K562 (cell line): Measurements from ENCODE around the gene DPP9. TPM values are rescaled to one million over a fixed set of nuclear protein-coding genes. Genes with fewer than 3 reads are reported as not detected.

ENCODE experiments used
- ATF3 ChIP-seq, 2 experiments: fragments of 450-650 bp in 1 of 2; sonication (generic) in 1 of 2; formaldehyde crosslinking in 1 of 2; IDR thresholded peaks in 1 of 2; conservative IDR thresholded peaks in 1 of 2; 2 replicates each; pipeline versions ENCODE4 v1.6.1 to v1.8.1; 2016 to 2023; ENCODE audit warnings: mild to moderate bottlenecking in 2 of 2, moderate library complexity in 2 of 2, inconsistent platforms in 1 of 2, missing genetic modification reagents in 1 of 2
- ELF1 ChIP-seq: fragments of 200-800 bp; sonication (Bioruptor generic); IDR thresholded peaks from 2 replicates; pipeline ENCODE4 v1.6.1; 2016; ENCODE audit warnings: missing genetic modification characterization, missing compliant biosample characterization
- FOXJ2 ChIP-seq: fragments of 200-800 bp; sonication (Bioruptor generic); IDR thresholded peaks from 2 replicates; pipeline ENCODE4 v1.6.1; 2016; ENCODE audit warnings: missing genetic modification characterization, missing compliant biosample characterization
- HMG20A ChIP-seq: fragments of 450-650 bp; formaldehyde crosslinking; conservative IDR thresholded peaks from 2 replicates; pipeline ENCODE4 v1.4.0; 2020; ENCODE audit warnings: mild to moderate bottlenecking, mixed read lengths
- HMGN3 ChIP-seq: IDR thresholded peaks from 2 replicates; pipeline ENCODE4 v1.6.1; 2011; ENCODE audit warnings: borderline replicate concordance, low read depth, mild to moderate bottlenecking, mixed read lengths, low read length; ENCODE audit not compliant: insufficient read length; ENCODE audit errors: extremely low read depth
- IRF2 ChIP-seq: sonication (generic); formaldehyde crosslinking; IDR thresholded peaks from 2 replicates; pipeline ENCODE4 v1.8.1; 2022; ENCODE audit warnings: mild to moderate bottlenecking, missing genetic modification reagents
- JUND ChIP-seq, 2 experiments: IDR thresholded peaks; 2 replicates in 1 of 2; 3 replicates in 1 of 2; pipeline ENCODE4 v1.6.1; 2011; ENCODE audit warnings: borderline replicate concordance in 2 of 2, low read depth in 2 of 2, low read length in 2 of 2, improper control_type of control experiment in 1 of 2, missing biosample characterization in 1 of 2, missing genetic modification characterization in 1 of 2, missing genetic modification reagents in 1 of 2
- KLF10 ChIP-seq: fragments of 250-450 bp; sonication (Bioruptor Pico); IDR thresholded peaks from 2 replicates; pipeline ENCODE4 v1.6.1; 2021; ENCODE audit warnings: matching md5 sums
- KLF13 ChIP-seq: fragments of 450-650 bp; IDR thresholded peaks from 2 replicates; pipeline ENCODE4 v1.6.1; 2016; ENCODE audit warnings: missing genetic modification characterization, low read depth, mild to moderate bottlenecking, missing compliant biosample characterization, moderate library complexity, borderline replicate concordance
- KLF6 ChIP-seq: fragments of 250-450 bp; sonication (Bioruptor Pico); IDR thresholded peaks from 2 replicates; pipeline ENCODE4 v1.4.0; 2020; ENCODE audit warnings: mild to moderate bottlenecking, moderate library complexity, borderline replicate concordance
- NCOR1 ChIP-seq: fragments of 450-650 bp; IDR thresholded peaks from 2 replicates; pipeline ENCODE4 v1.6.1; 2016; ENCODE audit warnings: mild to moderate bottlenecking, moderate library complexity
- NR2C2 ChIP-seq, 2 experiments: fragments of 200-800 bp in 1 of 2; sonication (Bioruptor generic) in 1 of 2; sonication (generic) in 1 of 2; formaldehyde crosslinking in 1 of 2; IDR thresholded peaks; 2 replicates each; pipeline versions ENCODE4 v1.6.1 to v1.8.0; 2016 to 2022; ENCODE audit warnings: mild to moderate bottlenecking in 1 of 2, missing compliant biosample characterization in 1 of 2, missing genetic modification characterization in 1 of 2, missing genetic modification reagents in 1 of 2
- TAF15 ChIP-seq: fragments of 200-400 bp; formaldehyde crosslinking; IDR thresholded peaks from 2 replicates; pipeline ENCODE4 v1.6.1; 2017; ENCODE audit warnings: mild to moderate bottlenecking, low read depth, low read length, moderate library complexity
- ZFX ChIP-seq: sonication (generic); formaldehyde crosslinking; IDR thresholded peaks from 2 replicates; pipeline ENCODE4 v1.8.0; 2022; ENCODE audit warnings: mild to moderate bottlenecking, missing genetic modification reagents, moderate library complexity
- ZNF134 ChIP-seq: fragments of 250-450 bp; sonication (Bioruptor Pico); conservative IDR thresholded peaks from 2 replicates; pipeline ENCODE4 v1.4.0; 2020
- ZNF408 ChIP-seq: fragments of 250-450 bp; sonication (Bioruptor Pico); IDR thresholded peaks from 2 replicates; pipeline ENCODE4 v1.4.0; 2020; ENCODE audit warnings: low read depth, mild to moderate bottlenecking, moderate library complexity
- ZNF707 ChIP-seq: fragments of 250-450 bp; sonication (Bioruptor Pico); conservative IDR thresholded peaks from 2 replicates; pipeline ENCODE4 v1.8.0; 2022; ENCODE audit warnings: inconsistent platforms, mild to moderate bottlenecking, moderate library complexity
- ZNF76 ChIP-seq: fragments of 250-450 bp; sonication (Bioruptor Pico); IDR thresholded peaks from 2 replicates; pipeline ENCODE4 v1.4.0; 2020; ENCODE audit warnings: mild to moderate bottlenecking, moderate library complexity, borderline replicate concordance
- ZNF79 ChIP-seq: fragments of 250-450 bp; sonication (Bioruptor Pico); IDR thresholded peaks from 2 replicates; pipeline ENCODE4 v1.4.0; 2020; ENCODE audit warnings: low read depth, mild to moderate bottlenecking, moderate library complexity
- ZSCAN32 ChIP-seq: fragments of 450-650 bp; formaldehyde crosslinking; IDR thresholded peaks from 2 replicates; pipeline ENCODE4 v1.4.0; 2020; ENCODE audit warnings: mild to moderate bottlenecking, moderate library complexity
- polyA plus RNA-seq, 8 experiments: library from polyadenylated mRNA; depleted of rRNA in 4 of 8; stranded (reverse) in 5 of 8; unstranded in 3 of 8; fragments of >200 nt; fragmentation: Nextera tagmentation in 2 of 8; fragmentation: Illumina TruSeq in 1 of 8; extraction: Ambion mirVana in 2 of 8; extraction: Trizol in 1 of 8; gene quantifications; 2 replicates each; pipeline versions ENCODE4 v1.2.1 to v1.2.3, GENCODE V29; 2011 to 2014; ENCODE audit warnings: inconsistent platforms in 1 of 8, missing spikeins in 1 of 8
- total RNA-seq, 7 experiments: library from RNA; depleted of rRNA in 6 of 7; stranded (reverse); fragments of >200 nt in 6 of 7; fragmentation: Illumina TruSeq in 2 of 7; extraction: Trizol in 2 of 7; gene quantifications; 2 replicates each; pipeline versions ENCODE4 v1.2.1 to v1.2.3, GENCODE V29; 2011 to 2021; ENCODE audit warnings: low replicate concordance in 1 of 7
- TF ChIP-seq, protein P1 (sequence below): sonication (generic); formaldehyde crosslinking; IDR thresholded peaks from 2 replicates; pipeline ENCODE4 v1.8.0; 2022; ENCODE audit warnings: missing genetic modification reagents, mild to moderate bottlenecking, borderline replicate concordance
- TF ChIP-seq, protein P2 (sequence below): fragments of 450-650 bp; IDR thresholded peaks from 2 replicates; pipeline ENCODE4 v1.7.1; 2018; ENCODE audit warnings: mild to moderate bottlenecking, low read depth; ENCODE audit not compliant: partially characterized antibody

DPP9 gene
- total and polyA plus RNA-seq, 9 of the 15 experiments (the other 6 are each of a cell fraction or from before 2014, with no cell fraction given), result 0.90 to 66.7 (median 24.5) TPM

DNA sequence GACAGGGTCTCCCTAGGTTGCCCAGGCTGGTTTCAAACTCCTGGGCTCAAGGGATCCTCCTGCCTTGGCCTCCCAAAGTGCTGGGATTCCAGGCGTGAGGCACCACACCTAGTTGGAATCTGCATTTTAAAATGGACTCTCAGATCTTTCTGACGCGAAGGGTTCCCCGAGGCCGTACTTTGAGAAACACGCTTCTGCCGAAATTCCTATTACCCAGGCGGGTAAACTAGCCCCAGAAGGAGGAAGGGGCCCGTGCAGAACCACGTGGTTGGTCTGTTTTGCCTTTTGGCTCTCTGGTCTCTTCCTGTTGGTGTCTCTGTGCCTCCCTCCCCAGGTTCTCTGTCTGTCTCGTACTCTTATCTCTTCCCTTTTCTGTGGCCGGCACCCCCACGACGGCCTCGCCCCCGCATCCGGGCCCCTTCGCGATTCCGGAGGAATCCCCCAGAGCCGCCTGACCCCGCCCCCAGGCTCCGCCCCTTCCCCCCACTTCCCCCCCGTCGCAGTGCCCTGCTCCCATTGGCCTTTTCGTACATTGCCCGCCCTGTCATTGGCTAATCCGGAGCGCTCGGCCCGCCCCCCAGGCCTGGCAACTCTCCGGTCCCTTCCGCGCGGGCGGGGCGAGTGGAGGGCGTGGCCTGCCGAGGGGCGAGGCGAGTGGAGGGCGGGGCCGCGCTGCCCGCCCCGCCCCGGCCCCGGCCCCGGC lies 84.7 kb downstream of the DPP9 start, which contains the start of gene TNFAIP8L1 (continued):
- TF ChIP-seq JUND (IDR thresholded peaks at IDR 0.05; ENCODE audit: borderline replicate concordance, low read depth, low read length) (no peak; the same call in 1 of the 2 replicates), JUND (tag; IDR thresholded peaks at IDR 0.05; ENCODE audit: borderline replicate concordance, low read depth, low read length) (no peak), ZNF408 (CRISPR knock-in tag) (no peak), KLF13 (tag) (no peak), NCOR1 (peak; percentile 74), HMG20A (CRISPR knock-in tag) (no peak), ATF3 (IDR thresholded peaks at IDR 0.05) (no peak), ATF3 (CRISPR knock-in tag; conservative IDR thresholded peaks at IDR 0.05) (no peak), ZSCAN32 (CRISPR knock-in tag) (no peak), IRF2 (CRISPR knock-in tag) (no peak), HMGN3 (peak; percentile 59), KLF10 (no peak), ZNF707 (CRISPR knock-in tag) (no peak), ELF1 (tag) (peak; percentile 83), FOXJ2 (tag) (no peak), TAF15 (no peak), NR2C2 (CRISPR knock-in tag; IDR thresholded peaks at IDR 0.05) (no peak), NR2C2 (tag; IDR thresholded peaks at IDR 0.05) (peak; percentile 30; the same call in 1 of the 2 replicates), ZNF134 (CRISPR knock-in tag) (no peak), ZNF76 (CRISPR knock-in tag) (no peak), ZFX (CRISPR knock-in tag) (no peak), ZNF79 (CRISPR knock-in tag) (no peak), KLF6 (CRISPR knock-in tag) (no peak)
- TF ChIP-seq, protein P1, sequence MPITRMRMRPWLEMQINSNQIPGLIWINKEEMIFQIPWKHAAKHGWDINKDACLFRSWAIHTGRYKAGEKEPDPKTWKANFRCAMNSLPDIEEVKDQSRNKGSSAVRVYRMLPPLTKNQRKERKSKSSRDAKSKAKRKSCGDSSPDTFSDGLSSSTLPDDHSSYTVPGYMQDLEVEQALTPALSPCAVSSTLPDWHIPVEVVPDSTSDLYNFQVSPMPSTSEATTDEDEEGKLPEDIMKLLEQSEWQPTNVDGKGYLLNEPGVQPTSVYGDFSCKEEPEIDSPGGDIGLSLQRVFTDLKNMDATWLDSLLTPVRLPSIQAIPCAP (CRISPR knock-in tag), result no peak
- TF ChIP-seq, protein P2, sequence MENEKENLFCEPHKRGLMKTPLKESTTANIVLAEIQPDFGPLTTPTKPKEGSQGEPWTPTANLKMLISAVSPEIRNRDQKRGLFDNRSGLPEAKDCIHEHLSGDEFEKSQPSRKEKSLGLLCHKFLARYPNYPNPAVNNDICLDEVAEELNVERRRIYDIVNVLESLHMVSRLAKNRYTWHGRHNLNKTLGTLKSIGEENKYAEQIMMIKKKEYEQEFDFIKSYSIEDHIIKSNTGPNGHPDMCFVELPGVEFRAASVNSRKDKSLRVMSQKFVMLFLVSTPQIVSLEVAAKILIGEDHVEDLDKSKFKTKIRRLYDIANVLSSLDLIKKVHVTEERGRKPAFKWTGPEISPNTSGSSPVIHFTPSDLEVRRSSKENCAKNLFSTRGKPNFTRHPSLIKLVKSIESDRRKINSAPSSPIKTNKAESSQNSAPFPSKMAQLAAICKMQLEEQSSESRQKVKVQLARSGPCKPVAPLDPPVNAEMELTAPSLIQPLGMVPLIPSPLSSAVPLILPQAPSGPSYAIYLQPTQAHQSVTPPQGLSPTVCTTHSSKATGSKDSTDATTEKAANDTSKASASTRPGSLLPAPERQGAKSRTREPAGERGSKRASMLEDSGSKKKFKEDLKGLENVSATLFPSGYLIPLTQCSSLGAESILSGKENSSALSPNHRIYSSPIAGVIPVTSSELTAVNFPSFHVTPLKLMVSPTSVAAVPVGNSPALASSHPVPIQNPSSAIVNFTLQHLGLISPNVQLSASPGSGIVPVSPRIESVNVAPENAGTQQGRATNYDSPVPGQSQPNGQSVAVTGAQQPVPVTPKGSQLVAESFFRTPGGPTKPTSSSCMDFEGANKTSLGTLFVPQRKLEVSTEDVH, result peak; percentile 60
